Keratinocyte (primary cell): Measurements from ENCODE around the gene A3GALT2. TPM values are rescaled to one million over a fixed set of nuclear protein-coding genes. Genes with fewer than 3 reads are reported as not detected.

Experiments used
- DNase-seq: peaks from one replicate; pipeline ENCODE4 v3.0.0-alpha.2; 2011; ENCODE audit warnings: low read depth, missing footprints, low spot score
- FAIRE-seq: peaks from 2 replicates; lab custom pipeline; 2011; peaks lifted over from hg19 to GRCh38; lab: Jason Lieb, UNC
- H2AFZ ChIP-seq: 2 replicates; pipeline ENCODE4 v1.6.0; 2012; ENCODE audit warnings: low read length, control low read depth, inconsistent platforms; ENCODE audit not compliant: control insufficient read depth
- H3K27ac ChIP-seq: 2 replicates; pipeline ENCODE4 v1.5.1; 2011; ENCODE audit warnings: low read length; ENCODE audit not compliant: control insufficient read depth, insufficient read depth
- H3K27me3 ChIP-seq: 3 replicates; pipeline ENCODE4 v1.6.0; 2011; ENCODE audit warnings: low read length; ENCODE audit not compliant: control insufficient read depth, insufficient read depth; ENCODE audit errors: extremely low read depth
- H3K36me3 ChIP-seq, 2 experiments: 2 replicates in 1 of 2; 3 replicates in 1 of 2; pipeline ENCODE4 v1.5.1; 2011; ENCODE audit warnings: low read length in 2 of 2, mild to moderate bottlenecking in 1 of 2; ENCODE audit not compliant: control insufficient read depth in 2 of 2, insufficient read depth in 2 of 2; ENCODE audit errors: extremely low read depth in 1 of 2
- H3K4me1 ChIP-seq: 3 replicates; pipeline ENCODE4 v1.5.1; 2011; ENCODE audit warnings: low read length; ENCODE audit not compliant: control insufficient read depth, insufficient read depth; ENCODE audit errors: extremely low read depth
- H3K4me2 ChIP-seq: 3 replicates; pipeline ENCODE4 v1.6.0; 2011; ENCODE audit warnings: low read depth, low read length; ENCODE audit not compliant: control insufficient read depth, insufficient read depth; ENCODE audit errors: extremely low read depth
- H3K4me3 ChIP-seq, 3 experiments: fragments of 200-600 bp in 1 of 3; sonication (generic) in 1 of 3; 2 replicates in 2 of 3; 3 replicates in 1 of 3; pipeline ENCODE4 v1.5.1; 2011 to 2016; ENCODE audit warnings: low read length in 3 of 3, mild to moderate bottlenecking in 3 of 3, control low read depth in 2 of 3, inconsistent platforms in 1 of 3, low read depth in 1 of 3, mixed read lengths in 1 of 3, mixed run types in 1 of 3, moderate library complexity in 1 of 3; ENCODE audit not compliant: control insufficient read depth in 2 of 3, insufficient read depth in 2 of 3; ENCODE audit errors: extremely low read depth in 1 of 3
- H3K79me2 ChIP-seq: 2 replicates; pipeline ENCODE4 v1.6.0; 2012; ENCODE audit warnings: low read length; ENCODE audit not compliant: control insufficient read depth, insufficient read depth
- H3K9ac ChIP-seq: 3 replicates; pipeline ENCODE4 v1.6.0; 2011; ENCODE audit warnings: low read length; ENCODE audit not compliant: control insufficient read depth, insufficient read depth; ENCODE audit errors: extremely low read depth
- H3K9me1 ChIP-seq: 3 replicates; pipeline ENCODE4 v1.6.0; 2011; ENCODE audit warnings: low read length; ENCODE audit not compliant: control insufficient read depth, insufficient read depth; ENCODE audit errors: extremely low read depth
- H3K9me3 ChIP-seq: 2 replicates; pipeline ENCODE4 v1.5.1; 2012; ENCODE audit warnings: low read depth, low read length; ENCODE audit not compliant: control insufficient read depth
- H4K20me1 ChIP-seq: 3 replicates; pipeline ENCODE4 v1.6.0; 2011; ENCODE audit warnings: low read length; ENCODE audit not compliant: control insufficient read depth, insufficient read depth; ENCODE audit errors: extremely low read depth
- CTCF ChIP-seq, 3 experiments: IDR thresholded peaks in 1 of 3; conservative IDR thresholded peaks in 1 of 3; optimal IDR thresholded peaks in 1 of 3; 2 replicates in 2 of 3; 3 replicates in 1 of 3; pipeline versions ENCODE3 to v1.5.1; 2011; ENCODE audit warnings: low read length in 3 of 3, mild to moderate bottlenecking in 3 of 3, moderate library complexity in 2 of 3, control low read depth in 1 of 3, inconsistent platforms in 1 of 3; ENCODE audit not compliant: insufficient read depth in 2 of 3; ENCODE audit errors: extremely low read depth in 1 of 3
- EZH2 ChIP-seq: IDR thresholded peaks from one replicate; pipeline ENCODE4 v1.6.1; 2012; ENCODE audit warnings: inconsistent platforms, mild to moderate bottlenecking, low read length, moderate library complexity
- dilution Hi-C: fragments of 300-500 bp; cut with MboI; formaldehyde crosslinking; loops from one replicate; pipeline ENCODE4 v1.7.0; 2020; ENCODE audit warnings: low sequenced_read_pairs; ENCODE audit not compliant: extremely low pct_ligation_motif_present
- polyA plus RNA-seq, 5 experiments: library from polyadenylated mRNA; depleted of rRNA in 3 of 5; stranded (reverse) in 3 of 5; stranded (forward) in 1 of 5; unstranded in 1 of 5; fragments of >200 nt; gene quantifications; 1 replicate in 1 of 5; 2 replicates in 3 of 5; 3 replicates in 1 of 5; pipeline versions ENCODE4 v1.2.1 to v1.2.3, GENCODE V29; 2011 to 2012; ENCODE audit warnings: missing spikeins in 2 of 5, low read depth in 1 of 5, low replicate concordance in 1 of 5

The A3GALT2 gene
- polyA plus RNA-seq, 1 donor (not counting 4 experiments of a cell fraction or from before 2014, with no cell fraction given), result not detected

GRCh38 chr1:33321178-33321577 is 280 bp upstream of the A3GALT2 start:
- no peaks in the 10 kb centered on the region for H3K79me2 ChIP-seq
- H3K36me3 ChIP-seq, result peaks cover 32 to 34% of the 10 kb centered on the region in 2 experiments
- no peak overlapping the region for H3K4me2 ChIP-seq
- H3K9ac ChIP-seq, result no peak overlapping the region
- no peak for DNase-seq
- H3K4me1 ChIP-seq, result no peaks in the 10 kb centered on the region
- no peak overlapping the region for H2AFZ ChIP-seq
- dilution Hi-C loops, result no loop called here
- no peaks in the 10 kb centered on the region for H3K27me3 ChIP-seq
- H3K4me3 ChIP-seq, result no peak overlapping the region
- no peak for FAIRE-seq
- no peak overlapping the region for H3K27ac ChIP-seq
- no peaks in the 10 kb centered on the region for H3K9me1 ChIP-seq
- no peak for TF ChIP-seq EZH2
- no peak for TF ChIP-seq CTCF (optimal IDR thresholded peaks at IDR 0.05 in 1 of 3, IDR thresholded peaks at IDR 0.05 in 1 of 3, conservative IDR thresholded peaks at IDR 0.05 in 1 of 3; ENCODE audit: extremely low read depth in 1 of 3, insufficient read depth in 2 of 3, low read length in 3 of 3)
- no peaks in the 10 kb centered on the region for H3K9me3 ChIP-seq
- H4K20me1 ChIP-seq, result peaks cover 22% of the 10 kb centered on the region

GRCh38 chr1:33319949-33320618 is 814 bp downstream of the A3GALT2 start:
- no peaks in the 10 kb centered on the region for H3K27me3 ChIP-seq
- no peaks in the 10 kb centered on the region for H3K9me3 ChIP-seq
- H3K4me2 ChIP-seq, result no peak overlapping the region
- no peaks in the 10 kb centered on the region for H3K4me1 ChIP-seq
- dilution Hi-C loops, result no loop called here
- H3K27ac ChIP-seq, result no peak overlapping the region
- no peak overlapping the region for H3K9ac ChIP-seq
- no peak overlapping the region for H3K4me3 ChIP-seq
- H4K20me1 ChIP-seq, result peaks cover 14% of the 10 kb centered on the region
- DNase-seq, result no peak
- peaks cover 21 to 23% of the 10 kb centered on the region in 2 experiments for H3K36me3 ChIP-seq
- H2AFZ ChIP-seq, result no peak overlapping the region
- no peak for FAIRE-seq
- no peaks in the 10 kb centered on the region for H3K79me2 ChIP-seq
- TF ChIP-seq EZH2 (no peak), CTCF (optimal IDR thresholded peaks at IDR 0.05 in 1 of 3, IDR thresholded peaks at IDR 0.05 in 1 of 3, conservative IDR thresholded peaks at IDR 0.05 in 1 of 3; ENCODE audit: extremely low read depth in 1 of 3, insufficient read depth in 2 of 3, low read length in 3 of 3) (no peak)
- no peaks in the 10 kb centered on the region for H3K9me1 ChIP-seq
